Fibroblast of skin of back (primary cell): ENCODE measurements around the gene LMO7.
"Not testable (repeated sequence)": the region's sequence is repeated elsewhere in the genome, so short reads cannot be mapped to it uniquely, and the experiment has no call there.

Experiments
- DNase-seq: peaks from one replicate; pipeline ENCODE4 v3.0.0-alpha.2; 2013

Gene LMO7

GRCh38 chr13:75700552-75700951 lies 64.4 kb downstream of the LMO7 start:
- DNase-seq, result no peak

- DNase-seq, result no peak
Measured at GRCh38 chr13:75702476-75702875, 66.3 kb downstream of the LMO7 start.

GRCh38 chr13:75703769-75704168 lies 67.6 kb downstream of the LMO7 start:
- no peak for DNase-seq

GRCh38 chr13:75704194-75704926 lies 68.2 kb downstream of the LMO7 start:
- peak; percentile 93 for DNase-seq

- DNase-seq, result no peak
Measured at GRCh38 chr13:75704927-75705288, 68.8 kb downstream of the LMO7 start.

- peak; percentile 67 for DNase-seq
Measured at GRCh38 chr13:75705395-75705794, 69.3 kb downstream of the LMO7 start.

- DNase-seq, result no peak
Measured at GRCh38 chr13:75705908-75706307, 69.8 kb downstream of the LMO7 start.

GRCh38 chr13:75713852-75714251 lies 77.7 kb downstream of the LMO7 start:
- DNase-seq, result no peak

- no peak for DNase-seq
Measured at GRCh38 chr13:75715601-75716523, 79.7 kb downstream of the LMO7 start.

GRCh38 chr13:75717525-75717924 lies 81.4 kb downstream of the LMO7 start:
- no peak for DNase-seq

GRCh38 chr13:75721307-75721706 lies 85.2 kb downstream of the LMO7 start:
- no peak for DNase-seq

- no peak for DNase-seq
Measured at GRCh38 chr13:75723901-75724300, 87.8 kb downstream of the LMO7 start.

- no peak for DNase-seq
Measured at GRCh38 chr13:75724752-75725517, 88.8 kb downstream of the LMO7 start.

- DNase-seq, result no peak
Measured at GRCh38 chr13:75725736-75726135, 89.6 kb downstream of the LMO7 start.

- no peak for DNase-seq
Measured at GRCh38 chr13:75726306-75726705, 90.2 kb downstream of the LMO7 start.

- DNase-seq, result not testable (repeated sequence)
Measured at GRCh38 chr13:75733113-75733512, 97.0 kb downstream of the LMO7 start.

- DNase-seq, result no peak
Measured at GRCh38 chr13:75736173-75736572, 100.0 kb downstream of the LMO7 start.

GRCh38 chr13:75738841-75739240 lies 102.7 kb downstream of the LMO7 start:
- DNase-seq, result no peak

- peak; percentile 66 for DNase-seq
Measured at GRCh38 chr13:75739244-75739868, 103.2 kb downstream of the LMO7 start.

GRCh38 chr13:75740031-75740430 lies 103.9 kb downstream of the LMO7 start:
- DNase-seq, result no peak

GRCh38 chr13:75743072-75743471 lies 106.9 kb downstream of the LMO7 start:
- DNase-seq, result not testable (repeated sequence)

GRCh38 chr13:75744127-75744526 lies 108.0 kb downstream of the LMO7 start:
- no peak for DNase-seq

- no peak for DNase-seq
Measured at GRCh38 chr13:75745387-75745786, 109.3 kb downstream of the LMO7 start.
